HT-29 (cell line): ENCODE data around the gene WNT9B. TPM values are rescaled to one million over a fixed set of nuclear protein-coding genes. Genes with fewer than 3 reads are reported as not detected.
"Not testable (repeated sequence)": the region's sequence is repeated elsewhere in the genome, so short reads cannot be mapped to it uniquely, and the experiment has no call there.

ENCODE experiments used
- DNase-seq: peaks from one replicate; pipeline ENCODE4 v3.0.0-alpha.2; 2015; ENCODE audit warnings: low spot score
- total RNA-seq: library from RNA; depleted of rRNA; stranded (reverse); fragments of >200 nt; shearing (Covaris generic); gene quantifications from 2 replicates; pipeline ENCODE4 v1.2.3, GENCODE V29; 2014

The WNT9B gene
- total RNA-seq, 1 experiment from 2014 or later, result 0.28 TPM

DNA sequence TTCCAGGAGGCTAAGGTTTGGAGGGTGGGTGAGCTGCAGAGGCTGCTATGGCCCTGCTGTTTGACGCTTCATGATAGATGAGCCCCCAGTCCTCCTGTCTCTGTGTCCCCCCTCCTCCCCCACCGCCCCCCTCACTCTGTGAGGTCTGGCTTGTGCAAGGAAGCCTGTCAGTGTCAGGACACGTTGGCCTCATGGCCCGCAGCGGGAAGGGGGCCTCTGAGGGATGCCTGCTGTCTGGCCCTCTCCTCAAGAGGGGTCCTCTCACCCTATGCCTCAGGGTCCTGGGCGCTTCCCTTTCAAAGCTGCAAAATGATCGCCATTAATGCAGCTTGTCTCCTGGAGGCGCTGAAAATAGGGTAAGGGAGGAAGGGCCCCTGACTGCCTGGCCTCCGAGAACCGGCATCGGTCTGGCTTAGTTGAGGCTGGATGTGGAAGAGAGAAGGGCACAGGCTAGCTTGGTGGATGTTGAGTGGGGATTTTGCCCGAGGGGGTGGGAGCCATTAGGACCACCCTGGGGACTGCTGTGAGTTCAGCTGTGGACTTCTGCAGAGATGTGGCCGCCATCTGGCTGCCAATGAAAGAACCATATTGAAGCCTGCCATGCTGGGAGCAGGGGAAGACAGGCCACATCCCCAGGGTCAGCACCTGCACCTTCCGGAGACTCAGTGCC is 56.8 kb downstream of the WNT9B start:
- DNase-seq, result no peak

DNA sequence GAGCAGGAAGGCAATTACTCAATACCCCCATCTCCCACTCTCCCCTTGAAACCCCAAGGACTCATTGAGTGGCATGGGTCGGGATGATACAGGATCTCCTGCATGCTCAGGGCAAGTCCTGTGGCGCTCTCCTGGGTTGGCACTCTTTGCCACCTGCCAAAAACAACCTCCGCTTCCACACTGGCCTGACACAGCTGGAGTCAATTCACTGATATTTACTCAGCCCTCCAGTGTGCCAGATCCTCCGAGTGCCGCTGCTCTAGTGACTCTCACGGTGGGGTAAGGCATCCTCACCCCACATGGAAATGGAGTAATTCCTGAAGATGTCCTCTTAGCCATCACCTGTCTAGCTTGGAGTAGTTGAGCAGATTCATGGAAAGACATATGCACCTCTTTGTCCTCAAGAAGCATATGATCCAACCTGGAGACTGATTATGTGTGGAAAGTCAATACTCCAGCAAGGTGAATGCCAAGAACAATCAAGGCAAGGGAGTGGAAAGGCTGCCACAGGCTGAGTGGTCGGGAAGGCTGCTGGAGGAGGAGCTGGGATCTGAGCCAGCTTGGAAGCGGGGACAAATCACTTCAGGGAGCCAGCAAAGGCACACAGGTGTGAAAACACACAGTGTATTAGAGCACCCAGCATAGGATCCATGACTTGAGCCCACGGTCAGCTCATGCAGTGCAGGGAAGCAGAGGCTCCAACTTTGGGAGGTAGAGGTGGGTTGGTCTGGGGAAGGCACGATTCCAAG is 59.0 kb downstream of the WNT9B start:
- no peak for DNase-seq

DNA sequence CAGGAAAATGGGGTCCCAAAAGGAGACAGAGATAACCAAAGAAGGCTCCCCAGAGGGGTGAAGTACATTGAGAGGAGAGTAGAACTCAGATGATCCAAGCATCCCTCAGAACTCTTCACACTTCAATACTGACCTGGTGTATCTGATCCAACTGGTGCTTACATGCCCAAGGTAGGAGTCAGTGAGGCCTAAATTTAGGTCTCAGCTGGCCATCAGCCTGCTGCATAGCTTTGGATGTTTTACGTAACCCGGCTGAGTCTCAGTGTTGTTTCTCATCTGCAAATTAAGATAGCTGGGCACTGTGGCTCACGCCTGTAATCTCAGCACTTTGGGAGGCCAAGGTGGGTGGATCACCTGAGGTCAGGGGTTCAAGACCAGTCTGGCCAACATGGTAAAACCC is 59.9 kb downstream of the WNT9B start:
- no peak for DNase-seq

DNA sequence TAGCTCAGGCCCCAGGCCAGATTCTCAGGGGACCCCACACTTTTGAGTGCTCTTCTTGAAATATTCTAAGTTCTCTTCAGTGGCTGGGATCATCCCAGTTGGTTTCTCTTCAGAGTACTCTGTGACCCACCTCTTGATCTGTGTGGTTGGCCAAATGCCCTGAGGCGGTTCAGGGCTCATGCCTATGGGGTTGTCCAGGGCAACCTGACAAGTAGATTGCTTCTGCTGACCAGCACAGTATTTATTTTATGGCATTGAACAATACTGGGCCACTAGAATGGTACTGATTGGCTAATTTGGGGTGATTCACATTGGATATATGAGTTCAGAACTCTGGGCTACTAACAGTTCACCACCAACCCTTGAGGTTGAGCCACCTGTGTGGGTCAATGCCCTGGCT is 64.2 kb downstream of the WNT9B start:
- DNase-seq, result no peak

DNA sequence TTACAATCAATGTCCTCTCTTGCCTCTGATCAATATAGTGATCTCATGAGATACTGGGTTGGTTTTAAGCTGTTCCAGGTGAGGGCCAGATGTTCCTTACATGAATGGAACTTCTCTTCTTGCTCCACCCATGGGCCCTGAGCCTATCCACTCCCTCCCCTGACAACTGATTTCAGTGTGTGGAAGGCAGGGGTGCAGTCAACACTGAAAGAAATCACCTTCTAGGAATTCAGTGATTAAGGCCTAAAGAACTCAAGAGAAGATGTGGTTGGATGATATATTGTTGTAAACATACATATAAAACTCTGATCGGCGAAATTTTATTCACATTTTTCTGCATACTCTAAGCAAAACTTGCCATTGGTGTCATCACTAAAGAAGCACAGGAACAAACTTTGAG is 64.8 kb downstream of the WNT9B start:
- no peak for DNase-seq

DNA sequence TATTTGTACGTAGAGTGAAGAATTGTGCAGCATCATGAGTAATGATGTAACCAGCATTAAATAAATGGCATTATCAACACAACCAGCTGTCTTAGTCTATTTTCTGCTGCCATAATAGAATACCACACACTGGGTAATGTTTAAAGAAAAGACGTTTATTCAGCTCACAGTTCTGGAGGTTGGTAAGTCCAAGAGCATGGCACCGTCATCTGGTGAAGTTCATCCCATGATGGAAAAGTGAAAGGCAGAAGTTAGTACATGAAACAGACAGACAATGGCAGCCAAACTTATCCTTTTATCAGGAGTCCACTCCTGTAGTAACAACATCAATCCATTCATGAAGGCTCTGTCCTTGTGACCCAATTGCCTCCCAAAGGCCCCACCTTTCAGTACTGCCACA is 65.2 kb downstream of the WNT9B start:
- no peak for DNase-seq

DNA sequence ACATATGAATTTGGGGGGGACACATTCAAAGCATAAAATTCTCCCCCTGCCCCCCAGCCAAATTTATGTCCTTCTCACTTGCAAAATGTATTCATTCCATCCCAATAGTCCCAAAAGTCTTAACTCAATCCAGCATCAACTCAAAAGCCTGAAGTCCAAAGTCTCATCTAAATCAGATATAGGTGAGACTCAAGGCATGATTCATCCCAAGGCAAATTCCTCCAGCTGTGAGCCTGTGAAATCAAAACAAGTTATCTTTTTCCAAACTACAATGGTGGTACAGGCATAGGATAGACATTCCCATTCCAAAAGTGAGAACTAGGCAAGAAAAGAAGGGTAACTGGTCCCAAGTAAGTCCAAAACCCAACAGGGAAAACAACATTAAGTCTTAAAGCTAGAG is 65.7 kb downstream of the WNT9B start:
- DNase-seq, result no peak

DNA sequence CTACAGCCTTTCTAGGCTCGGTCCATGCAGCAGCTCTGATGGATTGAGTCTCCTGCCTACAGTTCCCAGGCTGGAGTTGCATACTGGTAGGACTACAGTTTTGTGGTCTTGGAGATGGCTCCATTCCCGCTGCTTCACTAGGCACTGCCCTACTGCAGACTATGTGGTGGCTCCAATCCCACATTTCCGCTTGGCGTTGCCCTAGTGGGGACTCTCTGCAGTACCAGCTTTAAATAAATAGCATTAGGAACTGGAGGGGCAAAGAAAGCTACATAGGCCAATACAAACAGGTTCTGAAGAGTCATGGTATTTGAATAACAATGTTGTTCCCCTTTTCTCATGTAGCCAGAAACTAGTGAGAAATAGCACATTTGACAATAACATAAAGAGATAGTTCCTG is 66.1 kb downstream of the WNT9B start:
- no peak for DNase-seq

DNA sequence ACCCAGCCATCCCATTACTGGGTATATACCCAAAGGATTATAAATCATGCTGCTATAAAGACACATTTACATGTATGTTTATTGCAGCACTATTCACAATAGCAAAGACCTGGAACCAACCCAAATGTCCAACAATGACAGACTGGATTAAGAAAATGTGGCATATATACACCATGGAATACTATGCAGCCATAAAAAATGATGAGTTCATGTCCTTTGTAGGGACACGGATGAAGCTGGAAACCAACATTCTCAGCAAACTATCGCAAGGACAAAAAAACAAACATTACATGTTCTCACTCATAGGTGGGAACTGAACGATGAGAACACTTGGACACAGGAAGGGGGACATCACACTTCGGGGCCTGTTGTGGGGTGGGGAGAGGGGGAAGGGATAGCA is 70.6 kb downstream of the WNT9B start:
- not testable (repeated sequence) for DNase-seq

DNA sequence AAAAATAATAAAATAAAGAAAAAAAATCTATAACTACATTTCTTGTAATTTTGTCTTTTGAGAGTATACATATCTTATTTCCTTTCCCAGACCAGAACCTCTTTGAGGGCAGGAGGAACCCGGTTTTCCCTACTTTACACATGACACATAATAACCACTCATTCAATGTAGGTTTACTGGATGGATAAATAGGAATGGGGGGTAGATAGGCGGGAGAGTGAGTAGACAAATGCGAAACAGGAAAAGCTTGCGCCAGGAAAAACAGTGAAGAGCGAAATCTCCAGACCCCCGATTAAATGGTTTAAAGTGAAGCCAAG is 71.1 kb downstream of the WNT9B start:
- DNase-seq, result no peak

DNA sequence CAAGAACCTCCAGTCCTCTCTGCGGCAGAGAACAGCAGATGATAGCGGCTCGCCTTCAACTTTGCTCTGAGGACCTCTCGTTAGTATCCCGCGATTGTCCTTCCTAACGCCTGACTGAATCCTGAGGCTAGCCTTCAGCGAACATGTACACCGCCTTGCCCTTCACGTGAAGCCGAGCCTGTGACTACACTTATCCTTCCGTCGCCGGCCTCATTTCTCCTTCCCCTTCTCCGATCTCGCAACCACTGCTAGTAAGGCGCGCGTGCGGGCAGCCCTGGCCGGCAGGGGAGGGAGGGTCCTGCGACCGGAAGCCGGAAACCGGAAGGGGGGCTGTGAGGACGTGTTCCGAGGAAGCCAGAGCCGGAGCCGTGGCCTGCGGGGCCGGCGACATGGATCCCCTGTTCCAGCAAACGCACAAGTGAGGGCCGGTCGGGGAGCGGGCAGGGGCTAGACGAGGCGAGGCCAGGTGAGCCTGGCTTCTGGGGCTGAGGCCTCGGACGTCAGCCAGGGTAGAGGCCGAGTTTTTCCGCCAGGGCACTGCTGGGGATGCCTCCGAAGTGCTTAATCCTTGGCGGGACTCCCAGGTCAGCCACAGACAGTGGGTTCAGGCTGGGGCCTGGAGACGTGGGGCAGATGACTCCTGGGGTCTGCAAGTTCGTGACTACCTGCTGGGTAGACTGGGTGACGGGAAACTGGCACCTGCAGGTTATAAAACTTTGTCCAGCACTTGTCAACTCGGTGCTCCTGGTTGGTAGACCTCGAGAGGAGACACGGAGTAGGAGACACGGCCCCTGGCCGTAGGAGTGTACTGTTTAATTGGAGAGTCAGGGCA is 71.6 kb downstream of the WNT9B start, which contains the start of gene GOSR2:
Gene GOSR2 (plus strand): TSS at position 357 of the 832 bp plus-strand sequence. CDS start 33 bp downstream, at position 390.
- DNase-seq, result peak; percentile 91

DNA sequence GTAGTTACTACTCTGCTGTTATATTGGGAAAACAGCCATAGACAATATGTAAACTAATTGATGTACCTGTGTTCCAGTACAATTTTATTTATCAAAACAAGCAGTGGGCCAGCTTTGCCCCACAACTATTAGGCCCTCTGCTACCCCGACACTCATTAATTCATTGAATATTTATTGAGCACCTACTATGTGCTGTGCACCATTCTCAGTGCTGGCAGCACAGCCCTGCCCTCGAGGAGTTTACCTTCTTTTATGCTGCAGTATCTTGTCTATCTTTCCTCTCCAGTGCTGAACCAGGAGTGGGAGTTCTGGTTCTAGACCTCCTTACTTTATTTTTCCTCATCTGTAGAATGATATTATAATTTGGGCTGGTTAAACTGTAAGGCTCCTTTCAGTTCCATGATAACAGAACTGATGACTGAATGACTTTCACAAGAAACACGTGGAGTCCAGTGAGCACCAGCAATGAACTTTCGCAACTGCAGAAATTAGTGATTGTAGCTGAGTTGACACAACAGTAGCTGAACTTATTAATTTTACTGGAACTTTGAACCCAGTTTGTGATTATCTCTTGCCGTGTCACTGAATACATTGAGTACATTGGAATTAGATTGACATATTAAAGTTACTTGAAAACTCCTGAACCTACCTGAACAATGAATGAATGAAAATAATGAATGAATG is 73.9 kb downstream of the WNT9B start:
- DNase-seq, result no peak

DNA sequence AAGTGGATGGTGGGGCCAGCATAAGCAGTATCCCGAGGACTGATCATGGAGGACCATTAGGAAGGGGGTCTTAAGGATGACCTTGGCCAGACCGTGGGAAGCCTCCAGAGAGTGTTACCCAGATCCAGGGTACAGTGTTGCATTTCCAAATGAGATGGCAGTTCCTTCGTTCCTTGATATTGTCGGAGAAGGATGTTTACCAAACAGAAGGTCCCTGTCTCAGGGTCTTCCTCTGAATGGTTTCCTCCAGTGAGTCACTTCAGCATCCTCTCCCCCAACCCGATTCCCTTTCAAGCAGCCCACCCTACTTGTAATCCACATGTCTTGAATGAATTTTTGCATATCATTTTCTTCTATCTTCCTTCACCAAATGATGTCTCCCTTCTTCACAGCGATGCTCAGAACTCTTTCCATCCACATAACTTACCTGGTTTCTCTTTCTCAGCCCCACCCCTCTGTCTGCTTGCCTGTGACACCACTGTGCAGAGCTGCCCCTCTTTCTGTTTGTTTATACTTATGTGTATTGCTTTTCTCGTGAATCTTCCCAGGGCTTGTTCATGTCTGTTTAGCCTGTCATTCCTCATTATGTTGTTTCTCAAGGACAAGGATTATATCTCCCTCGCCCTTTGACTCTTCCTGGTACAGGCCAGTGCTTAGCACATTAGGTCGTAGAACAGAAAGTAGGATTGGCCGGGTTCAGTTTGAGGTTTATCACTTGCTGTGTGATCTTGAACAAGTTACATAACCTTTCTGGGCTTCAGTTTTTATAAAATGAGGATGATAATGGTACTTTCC is 77.3 kb downstream of the WNT9B start:
- DNase-seq, result no peak

DNA sequence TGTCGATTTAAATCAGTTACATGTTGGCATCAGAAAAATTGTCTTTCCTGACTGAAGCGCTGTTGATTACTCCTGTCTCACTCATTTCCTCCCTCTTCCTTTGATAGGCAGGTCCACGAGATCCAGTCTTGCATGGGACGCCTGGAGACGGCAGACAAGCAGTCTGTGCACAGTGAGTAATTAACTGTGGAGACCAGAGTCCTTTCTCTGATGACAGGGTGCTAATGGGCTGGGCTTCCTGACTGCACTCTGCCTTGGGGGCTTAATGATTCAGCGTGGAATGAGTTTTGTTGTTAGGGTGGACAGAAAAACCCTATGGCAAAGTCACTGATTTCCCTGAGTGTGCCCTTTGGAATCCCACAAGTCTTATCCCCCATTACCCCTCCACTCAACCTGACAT is 78.0 kb downstream of the WNT9B start:
- no peak for DNase-seq

DNA sequence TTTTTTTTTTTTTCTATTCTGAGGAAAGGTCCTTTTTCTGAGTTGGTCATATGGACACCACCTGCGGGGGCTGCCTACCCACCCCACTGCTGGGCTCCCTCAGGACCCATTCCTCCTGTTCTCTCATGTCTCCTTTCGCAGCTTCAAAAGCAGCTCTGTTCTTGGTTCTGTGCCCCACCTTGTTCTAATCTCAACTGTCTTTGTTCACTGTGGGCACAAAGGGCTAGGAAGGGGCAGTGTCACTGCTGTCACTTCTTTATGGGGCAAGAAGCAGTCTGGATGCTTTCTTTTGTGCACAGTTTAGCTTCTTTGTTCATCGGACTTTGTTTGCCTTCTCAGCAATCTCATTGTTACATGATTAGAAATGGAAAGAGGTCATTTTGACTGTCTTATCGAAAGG is 78.7 kb downstream of the WNT9B start:
- no peak for DNase-seq

DNA sequence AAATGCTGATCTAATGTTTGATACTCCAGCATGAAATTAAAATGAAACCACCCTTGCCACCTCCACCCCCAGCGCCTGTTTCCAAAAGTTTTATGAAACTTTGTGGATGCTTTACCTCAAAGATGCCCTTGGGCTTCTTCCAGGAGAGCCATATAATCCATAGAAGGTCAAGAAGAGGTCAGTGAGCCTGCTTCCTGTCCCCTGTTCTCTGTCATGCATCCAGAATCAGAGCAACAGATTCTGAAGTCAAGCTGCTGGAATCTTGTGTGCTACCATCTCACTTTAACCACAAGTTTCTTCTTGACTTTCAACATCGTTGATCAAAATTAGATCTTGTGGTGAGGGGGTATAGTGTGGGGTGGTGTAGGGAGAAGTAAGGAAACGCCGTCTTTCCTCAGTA is 80.2 kb downstream of the WNT9B start:
- no peak for DNase-seq

DNA sequence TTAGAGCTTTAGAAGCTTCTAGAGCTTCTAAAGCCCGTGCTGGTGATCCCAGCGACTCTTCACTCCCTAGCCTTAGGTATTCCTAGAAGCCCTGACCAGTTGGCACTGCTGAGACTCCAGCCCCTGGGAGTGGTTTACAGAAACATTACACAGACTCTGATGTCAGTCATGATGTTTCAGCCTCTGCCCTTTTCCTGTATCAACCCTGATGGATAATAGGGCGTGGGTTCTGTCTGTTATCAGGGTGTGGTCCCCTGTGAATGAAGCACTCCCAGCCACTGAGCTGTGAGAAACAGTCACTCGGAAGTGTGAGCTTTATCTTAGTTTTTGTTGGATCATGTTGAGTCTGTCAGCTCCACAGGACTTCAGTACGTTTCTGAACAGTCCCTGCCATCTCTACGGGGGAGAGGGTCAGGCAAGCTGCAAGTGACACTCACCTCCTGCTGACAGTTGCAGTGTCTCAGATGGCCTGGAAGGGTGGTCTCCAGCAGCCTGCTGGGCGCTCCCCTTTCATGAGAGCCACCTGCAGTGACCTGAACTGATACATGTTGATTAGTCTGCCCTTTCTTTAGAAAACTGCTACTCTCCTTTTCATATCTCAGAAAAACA is 84.4 kb downstream of the WNT9B start:
- DNase-seq, result no peak
